GM20431 (cell line): ENCODE results near the gene RIC8B.
"Not testable (repeated sequence)": the region's sequence is repeated elsewhere in the genome, so short reads cannot be mapped to it uniquely, and the experiment has no call there.

Experiments used
- in situ Hi-C: fragments of 300-500 bp; cut with MseI, MboI; formaldehyde crosslinking; loops from one replicate; pipeline ENCODE4 v1.15.0; 2020; ENCODE audit warnings: low sequenced_read_pairs; ENCODE audit not compliant: unreplicated experiment

RIC8B gene

DNA sequence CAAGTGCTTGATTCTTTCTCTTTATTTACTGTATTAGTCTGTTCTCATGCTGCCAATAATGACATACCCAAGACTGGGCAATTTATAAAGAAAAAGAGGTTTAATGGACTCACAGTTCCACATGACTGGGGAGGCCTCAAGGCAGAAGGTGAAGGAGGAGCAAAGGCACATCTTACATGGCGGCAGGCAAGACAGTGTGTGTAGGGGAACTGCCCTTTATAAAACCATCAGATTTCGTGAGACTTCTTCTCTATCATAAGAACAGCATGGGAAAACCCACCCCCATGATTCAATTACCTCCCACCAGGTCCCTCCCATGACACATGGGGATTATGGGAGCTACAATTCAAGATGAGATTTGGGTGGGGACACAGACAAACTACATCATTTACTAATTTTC lies 149.1 kb downstream of the RIC8B start:
- in situ Hi-C loops: not testable (repeated sequence)

DNA sequence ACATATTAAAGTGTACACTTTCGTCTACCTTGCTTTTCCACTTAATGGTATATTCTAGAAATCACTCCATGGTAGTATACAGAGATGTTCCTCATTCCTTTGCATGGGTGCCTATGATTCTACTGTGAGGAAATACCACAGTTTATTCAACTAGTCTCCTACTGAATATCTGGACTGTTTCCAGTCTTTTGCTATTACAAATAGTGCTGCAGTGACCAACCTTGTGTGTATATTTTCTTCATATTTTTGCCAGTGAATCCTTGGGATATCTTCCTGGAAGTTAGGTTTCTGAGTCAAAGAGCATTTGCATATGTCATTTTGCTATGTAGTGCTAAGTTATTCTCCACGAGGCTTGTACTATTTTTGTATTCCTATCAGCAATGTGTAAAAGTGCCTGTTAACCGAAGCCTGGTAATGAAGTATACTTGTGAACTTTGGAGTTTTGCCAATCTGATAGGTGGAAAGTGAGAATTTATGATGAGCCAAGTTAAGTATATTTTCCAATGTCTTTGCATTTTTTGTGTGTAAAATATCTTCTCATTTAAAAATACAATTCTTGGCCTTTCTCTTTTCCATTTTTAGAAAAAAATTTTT lies 149.9 kb downstream of the RIC8B start:
- in situ Hi-C loops: no loop called here

DNA sequence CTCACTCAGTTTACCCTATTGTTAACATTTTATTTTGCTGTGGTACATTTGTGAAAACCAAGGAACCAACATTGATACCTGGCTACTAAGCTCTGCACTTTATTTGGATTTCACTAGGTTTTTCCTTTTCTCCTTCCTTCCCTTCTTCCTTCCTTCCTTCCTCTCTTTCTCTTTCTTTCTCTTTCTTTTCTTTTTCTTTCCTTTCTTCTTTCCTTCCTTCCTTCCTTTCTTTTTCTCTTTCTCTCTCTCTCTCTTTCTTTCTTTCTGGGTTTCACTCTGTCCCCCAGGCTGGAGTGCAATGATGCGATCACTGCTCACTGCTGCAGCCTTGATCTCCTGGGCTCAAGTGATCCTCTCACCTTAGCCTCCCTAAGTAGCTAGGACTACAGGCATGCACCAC lies 152.2 kb downstream of the RIC8B start:
- in situ Hi-C loops: no loop called here

DNA sequence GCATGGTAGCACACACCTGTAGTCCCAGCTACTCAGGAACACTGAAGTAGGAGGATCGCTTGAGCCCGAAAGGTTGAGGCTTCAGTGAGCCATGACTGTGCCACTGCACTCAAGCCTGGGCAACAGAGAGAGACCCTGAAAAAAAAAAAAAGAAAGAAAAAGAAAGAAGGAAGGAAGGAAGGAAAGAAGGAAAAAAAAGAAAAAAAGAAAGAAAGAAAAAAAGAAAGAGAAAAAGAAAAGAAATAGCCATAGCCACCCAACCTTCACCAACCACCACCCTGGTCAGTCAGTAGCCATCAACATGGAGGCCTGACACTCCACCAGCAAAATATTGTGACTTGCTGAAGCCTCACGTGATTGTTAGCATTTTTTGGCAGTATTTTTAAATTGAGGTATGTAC lies 159.8 kb downstream of the RIC8B start:
- in situ Hi-C loops: no loop called here
